HG03139 (cell line): Measurements from ENCODE around the gene SEZ6L.

Experiments used
- ATAC-seq: cut with Tn5 transposase; IDR thresholded peaks from one replicate; pipeline ENCODE4 v1.9.1; 2021; ENCODE audit not compliant: unreplicated experiment

The SEZ6L gene

DNA sequence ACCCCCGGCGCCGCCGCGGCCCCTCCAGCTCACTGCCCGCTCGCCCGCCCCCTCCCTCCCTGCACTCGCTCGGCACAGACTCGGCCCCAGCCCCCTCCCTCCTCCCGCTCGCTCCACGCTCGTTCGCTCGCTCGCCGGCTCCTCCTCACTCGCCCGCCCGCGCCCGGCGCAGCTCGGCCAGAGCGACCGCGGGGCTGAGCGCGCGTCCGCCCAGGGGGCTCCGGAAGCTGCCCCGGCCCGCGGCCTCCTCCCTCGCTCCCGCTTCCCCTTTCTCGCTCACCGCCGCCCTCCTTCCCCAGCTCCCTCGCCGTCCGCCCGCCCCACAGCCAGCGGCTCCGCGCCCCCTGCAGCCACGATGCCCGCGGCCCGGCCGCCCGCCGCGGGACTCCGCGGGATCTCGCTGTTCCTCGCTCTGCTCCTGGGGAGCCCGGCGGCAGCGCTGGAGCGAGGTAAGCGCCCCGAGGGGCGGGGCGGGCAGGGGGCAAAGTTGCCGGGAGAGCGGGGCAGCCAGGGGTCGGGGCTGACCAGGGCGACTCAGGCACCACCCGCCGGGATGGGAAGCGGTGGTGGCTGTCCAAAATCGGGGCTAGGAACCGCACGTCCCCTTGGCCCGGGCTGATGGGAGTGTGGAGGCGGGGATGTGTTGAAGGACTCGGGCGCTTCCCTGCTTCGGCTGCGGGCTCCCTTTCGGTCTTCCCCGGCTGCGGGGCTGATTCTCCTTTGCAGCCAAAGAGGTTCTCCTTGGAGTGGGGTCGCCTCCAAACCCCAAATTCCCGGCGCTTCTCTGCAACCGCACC lies at the start of gene SEZ6L:
TSS of gene SEZ6L (plus strand) at position 148 of the 797 bp plus-strand sequence. CDS start at position 356, 208 bp downstream.
- no peak for ATAC-seq

DNA sequence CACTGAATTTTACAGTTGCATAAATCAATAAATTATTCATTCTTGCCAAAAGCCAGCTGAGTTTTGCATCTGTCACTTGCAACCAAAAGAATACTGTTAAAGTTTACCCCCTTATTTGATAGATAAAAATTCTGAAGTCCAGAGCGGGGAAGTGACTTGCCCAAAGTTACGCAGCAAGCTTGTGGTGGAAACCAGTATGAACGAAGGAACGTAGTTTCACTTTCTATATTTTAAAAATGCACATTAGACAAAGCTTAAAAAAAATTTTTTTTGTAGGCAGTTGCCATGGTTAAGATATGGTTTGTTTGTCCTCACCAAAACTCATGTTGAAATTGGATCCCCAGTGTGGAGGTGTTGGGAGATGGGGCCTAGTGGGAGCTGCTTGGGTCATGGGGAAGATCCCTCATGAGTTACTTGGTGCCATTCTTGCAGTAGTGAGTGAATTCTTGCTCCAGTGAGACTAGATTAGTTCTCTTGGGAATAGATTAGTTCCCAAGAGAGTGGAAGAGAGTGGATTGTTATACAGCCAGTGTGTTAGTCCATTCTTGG lies 46.3 kb upstream of the SEZ6L start:
- no peak for ATAC-seq

DNA sequence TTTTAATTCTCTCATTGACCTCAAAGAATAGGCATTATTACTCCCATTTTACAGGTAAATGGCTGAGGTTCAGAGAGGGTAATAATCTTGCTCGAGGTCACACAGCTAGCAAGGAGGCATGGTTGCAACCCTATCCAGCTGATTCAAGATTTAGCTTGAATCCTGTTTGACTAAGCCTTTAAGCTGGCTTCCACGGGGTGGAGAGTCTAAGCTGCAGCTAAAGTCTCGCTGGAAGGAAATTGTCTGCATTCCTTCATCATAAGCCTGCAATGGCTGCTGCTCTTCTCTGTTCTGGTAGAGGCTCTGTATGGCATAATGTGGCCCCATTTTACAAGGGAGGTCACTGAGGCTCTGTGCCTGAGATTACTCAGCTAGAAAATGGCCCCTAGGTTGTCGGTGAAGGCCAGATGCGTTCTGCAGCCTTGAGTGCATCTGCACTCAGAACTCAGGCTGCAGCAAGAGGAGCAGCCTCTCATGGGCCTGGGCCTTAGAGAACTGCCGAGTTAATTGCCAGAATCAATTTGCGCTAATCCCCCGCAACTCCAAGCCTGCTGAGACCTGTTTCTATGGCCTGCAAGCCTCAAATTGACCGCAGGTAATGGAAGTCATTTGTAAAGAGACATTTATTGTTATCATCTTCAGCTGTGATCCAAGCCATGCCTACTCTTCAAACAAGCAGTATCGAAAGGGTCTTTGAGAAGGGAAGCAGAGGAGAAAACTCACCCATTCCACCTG lies 44.1 kb upstream of the SEZ6L start:
- no peak for ATAC-seq

DNA sequence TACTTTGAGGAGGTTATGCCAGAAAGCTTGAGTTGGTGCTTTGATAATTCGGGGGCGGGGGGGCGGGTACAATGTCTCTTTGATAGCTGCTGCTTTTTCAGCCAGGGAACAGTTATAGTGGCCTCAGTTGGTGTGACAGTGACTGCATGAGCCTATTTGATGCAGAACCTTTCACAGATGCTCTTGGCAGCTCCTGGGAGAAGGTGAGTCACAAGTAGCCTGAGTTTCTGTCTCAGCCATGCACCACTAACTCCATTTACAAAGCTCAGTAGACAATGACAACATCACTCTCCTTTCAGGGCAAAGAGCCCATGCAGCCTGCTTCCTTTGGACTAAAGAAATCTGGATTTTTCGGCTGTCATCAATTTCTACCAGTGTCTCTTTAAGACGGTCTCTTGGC lies 42.1 kb upstream of the SEZ6L start:
- no peak for ATAC-seq

DNA sequence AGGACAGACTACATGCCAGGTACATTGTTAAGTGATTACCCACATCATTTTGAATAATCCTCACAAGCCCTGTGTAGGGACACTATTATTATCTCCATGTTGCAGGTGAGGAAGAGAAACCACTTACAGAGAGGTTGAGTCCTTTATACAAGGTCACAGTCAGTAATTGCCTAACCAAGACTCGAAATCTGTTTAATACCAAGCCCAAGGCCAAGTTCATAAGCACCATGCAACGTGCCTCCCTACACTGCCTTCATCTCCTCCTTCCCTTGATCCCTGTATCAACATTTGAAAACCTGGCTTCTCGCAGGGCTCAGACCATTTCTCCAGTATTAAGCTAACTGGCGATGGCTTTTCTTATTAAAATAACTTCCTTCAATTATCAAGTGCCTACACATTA lies 41.7 kb upstream of the SEZ6L start:
- ATAC-seq, result no peak

DNA sequence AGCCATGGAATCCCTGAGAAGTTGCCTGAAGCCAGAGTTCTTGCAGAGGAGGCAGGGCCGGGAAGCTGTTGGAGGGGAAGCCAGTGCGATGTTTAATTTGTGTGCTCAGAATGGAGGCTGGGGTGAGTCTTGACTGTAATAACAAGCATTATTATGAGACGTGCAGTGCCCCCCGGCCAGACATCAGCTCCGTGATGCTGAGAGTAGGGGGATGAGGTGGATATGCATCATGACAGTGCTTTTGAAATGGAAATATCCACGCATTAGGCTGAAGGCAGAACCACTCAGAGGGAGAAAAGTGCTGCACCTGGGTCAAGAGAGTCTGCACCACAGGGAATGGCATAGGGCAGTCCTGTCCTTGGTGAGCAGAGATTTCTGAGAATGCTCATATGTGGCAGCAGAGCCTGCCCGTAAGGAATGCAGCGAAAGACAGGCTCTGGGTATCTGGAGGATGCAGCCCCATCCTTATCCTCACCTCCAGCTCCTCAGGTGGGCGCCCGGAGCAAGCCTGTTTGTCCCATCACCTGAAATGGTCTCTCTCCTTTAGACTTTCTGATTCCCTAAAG lies 37.6 kb upstream of the SEZ6L start:
- no peak for ATAC-seq

DNA sequence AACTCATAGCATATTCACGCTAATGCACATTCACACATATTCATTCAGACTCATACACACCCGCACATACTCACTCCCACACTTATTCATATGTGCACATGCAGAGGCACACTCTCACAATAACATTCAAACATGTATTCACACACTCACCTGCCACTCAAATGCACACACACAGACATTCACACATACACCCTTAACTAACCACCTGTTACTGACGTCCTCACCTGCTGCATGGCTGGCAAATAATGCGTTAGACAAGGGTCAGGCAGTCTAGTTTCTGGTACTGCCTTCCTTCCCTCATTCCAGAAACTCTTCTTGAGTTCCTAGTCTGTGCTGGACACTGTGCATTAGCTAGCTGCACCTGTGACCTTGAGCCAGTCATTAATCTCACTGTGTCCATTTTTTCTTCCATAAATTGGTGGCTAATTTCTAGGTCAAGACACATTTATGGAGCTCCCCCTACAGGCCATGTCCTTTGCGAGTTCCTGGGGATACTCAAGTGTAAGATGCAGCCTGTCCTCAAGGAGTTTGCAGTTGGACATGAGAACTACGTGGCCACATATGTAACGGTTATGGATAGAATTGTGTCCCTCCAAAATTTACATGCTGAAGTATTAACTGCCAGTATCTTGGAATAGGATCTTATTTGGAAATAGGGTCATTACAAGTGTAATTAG lies 34.5 kb upstream of the SEZ6L start:
- ATAC-seq, result no peak

DNA sequence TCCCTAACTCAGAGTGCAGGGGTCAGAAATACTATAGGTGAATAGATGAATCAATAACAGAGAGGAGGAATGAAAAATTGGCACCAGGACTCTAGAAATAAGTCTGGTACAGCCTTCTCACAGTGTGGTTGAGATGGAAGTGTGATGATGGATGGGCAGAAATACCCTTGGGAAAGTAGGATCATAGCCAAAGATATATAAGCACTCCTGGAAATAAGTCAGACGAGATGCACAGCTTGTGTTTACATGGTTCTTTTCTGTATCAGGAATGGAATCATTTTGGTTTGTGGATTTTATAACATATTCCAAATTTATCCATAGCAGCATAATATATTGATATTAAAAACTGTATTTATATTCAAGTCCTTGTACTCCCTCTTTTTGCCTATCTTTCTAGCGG lies 33.5 kb upstream of the SEZ6L start:
- ATAC-seq, result no peak

DNA sequence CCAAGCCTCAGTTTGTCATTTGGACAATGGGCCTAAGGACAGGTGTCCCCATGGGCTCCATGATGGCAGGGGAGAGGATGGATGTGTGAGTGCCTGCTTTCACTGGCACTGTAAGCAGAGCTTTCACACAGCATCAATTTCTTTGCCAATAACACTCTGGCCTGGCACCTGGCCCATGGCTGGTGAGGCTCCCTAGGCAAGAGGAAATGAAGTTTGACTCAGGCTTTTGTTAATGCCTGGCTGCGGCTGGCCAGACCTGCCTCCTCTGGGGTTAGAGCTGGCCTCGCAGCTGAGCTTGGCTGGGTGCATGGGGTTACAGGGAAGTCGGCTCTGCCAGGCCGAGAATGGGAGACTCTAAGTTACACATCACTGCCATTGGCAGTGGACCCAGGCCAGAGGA lies 30.0 kb upstream of the SEZ6L start:
- no peak for ATAC-seq

DNA sequence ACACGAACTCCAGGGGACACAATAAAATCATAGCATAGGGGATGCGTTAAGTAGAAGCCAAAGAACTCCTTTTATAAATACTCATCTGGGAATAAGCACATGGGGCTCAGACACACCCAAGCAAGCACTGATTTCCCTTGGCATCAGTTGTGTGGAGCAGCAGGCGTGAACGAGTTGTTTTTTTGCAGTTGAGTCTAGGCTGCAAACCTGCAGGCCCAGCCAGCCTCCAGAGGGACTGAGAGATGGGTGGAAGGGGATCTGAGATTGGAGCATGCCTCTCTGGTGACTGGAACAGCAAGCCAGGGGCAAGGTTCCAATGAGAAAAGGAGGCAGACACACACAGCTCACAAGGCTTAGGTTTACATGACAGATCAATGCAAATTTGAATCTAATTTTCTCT lies 27.4 kb upstream of the SEZ6L start:
- no peak for ATAC-seq

DNA sequence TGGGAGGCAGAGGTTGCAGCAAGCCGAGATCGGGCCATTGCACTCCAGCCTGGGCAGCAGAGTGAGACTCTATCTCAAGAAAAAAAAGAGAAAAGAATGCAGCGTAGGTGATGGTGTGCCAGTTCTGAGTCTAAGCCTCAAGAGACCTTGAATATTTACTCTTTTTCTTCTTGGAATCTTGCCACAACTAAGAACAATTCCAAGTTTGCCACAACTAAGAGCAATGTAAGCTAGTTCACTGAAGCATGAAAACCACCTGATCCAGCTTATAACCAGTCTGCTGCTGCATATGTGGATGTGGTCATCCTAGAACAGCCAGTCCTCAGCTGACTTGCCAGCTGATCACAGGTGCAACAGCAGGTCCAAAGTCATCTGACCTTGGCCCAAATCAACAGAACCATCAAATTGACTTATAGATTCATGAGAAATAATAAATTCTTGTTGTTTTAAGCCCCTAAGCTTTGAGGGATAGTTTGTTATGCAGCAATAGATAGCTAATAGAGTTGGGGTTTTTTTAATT lies 25.4 kb upstream of the SEZ6L start:
- ATAC-seq, result no peak

DNA sequence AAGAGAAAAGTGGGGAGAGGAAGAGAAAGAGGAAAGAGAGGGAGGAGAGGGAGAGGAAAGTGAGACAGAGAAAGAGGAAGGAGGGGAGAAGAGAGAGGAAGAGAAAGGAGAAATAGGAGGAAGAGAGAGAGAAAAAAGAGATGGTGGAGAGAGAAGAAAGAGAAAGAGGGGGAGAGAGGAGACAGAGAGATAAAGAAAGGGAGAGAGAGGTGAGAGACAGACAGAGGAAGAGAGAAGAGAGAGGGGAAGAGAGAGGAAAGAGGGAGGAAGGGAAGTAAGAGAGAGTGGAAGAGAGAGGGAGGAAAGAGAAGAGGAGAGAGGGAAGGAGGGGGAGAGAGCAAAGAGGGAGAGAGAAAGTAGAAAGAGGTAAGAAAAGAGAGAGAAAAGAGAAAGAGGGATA lies 9.4 kb upstream of the SEZ6L start:
- no peak for ATAC-seq

DNA sequence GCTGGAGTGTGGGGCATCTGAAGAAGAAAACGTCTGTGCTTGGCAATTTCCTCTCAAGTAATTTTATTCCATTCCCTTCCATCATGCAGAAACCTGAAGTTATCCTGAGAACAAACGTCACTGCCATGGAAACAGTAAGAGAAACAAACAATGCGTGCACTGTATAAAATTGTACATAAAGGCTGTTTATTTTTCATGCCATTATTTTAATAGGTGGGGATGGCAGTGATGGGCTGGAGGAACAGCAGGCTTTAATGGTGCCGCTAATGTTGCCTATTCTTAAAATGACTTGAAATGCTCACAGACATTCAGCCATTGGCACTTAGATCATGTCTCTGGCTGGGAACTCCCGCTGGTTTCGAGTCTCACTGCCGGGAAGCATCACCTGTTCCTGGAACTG lies 7.5 kb upstream of the SEZ6L start:
- ATAC-seq, result no peak

DNA sequence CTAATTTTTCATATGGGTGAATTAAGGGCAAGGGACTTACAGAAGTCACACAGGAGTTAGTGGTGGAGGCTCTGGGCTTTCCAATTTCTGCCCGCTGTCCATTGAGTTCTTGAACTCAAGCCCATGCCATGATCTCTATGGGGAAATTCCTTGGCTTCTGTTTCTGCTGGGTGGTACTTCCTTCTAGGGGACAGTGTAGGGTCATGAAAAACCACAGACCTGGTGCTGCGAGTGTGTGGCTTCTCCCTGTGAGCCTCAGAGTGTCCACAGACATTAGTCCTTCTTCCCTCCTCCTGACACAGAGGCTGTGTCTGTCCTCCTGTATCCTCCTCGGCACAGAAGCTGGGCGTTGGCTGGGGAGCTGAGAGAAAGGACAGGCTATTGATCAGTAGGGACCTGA lies 6.3 kb upstream of the SEZ6L start:
- no peak for ATAC-seq

DNA sequence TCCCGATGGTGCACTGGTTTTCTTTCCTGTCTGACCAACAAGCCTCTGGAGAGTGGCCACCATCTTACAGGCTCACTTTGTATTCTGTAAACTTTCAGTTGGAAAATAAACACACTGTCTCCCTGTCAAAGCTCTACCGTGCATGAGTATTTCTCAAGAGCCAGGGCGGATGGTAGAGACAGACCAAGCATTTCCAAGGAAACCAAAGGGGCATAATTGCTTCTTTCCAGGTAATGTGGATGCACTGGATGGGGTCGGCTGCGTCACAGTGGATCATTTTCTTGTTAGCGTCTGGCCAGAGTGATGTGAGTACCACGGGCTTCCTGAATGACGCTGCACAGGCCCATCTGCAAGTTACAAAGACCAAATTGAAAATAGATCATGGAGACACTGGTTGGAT lies 5.1 kb upstream of the SEZ6L start:
- ATAC-seq, result no peak

DNA sequence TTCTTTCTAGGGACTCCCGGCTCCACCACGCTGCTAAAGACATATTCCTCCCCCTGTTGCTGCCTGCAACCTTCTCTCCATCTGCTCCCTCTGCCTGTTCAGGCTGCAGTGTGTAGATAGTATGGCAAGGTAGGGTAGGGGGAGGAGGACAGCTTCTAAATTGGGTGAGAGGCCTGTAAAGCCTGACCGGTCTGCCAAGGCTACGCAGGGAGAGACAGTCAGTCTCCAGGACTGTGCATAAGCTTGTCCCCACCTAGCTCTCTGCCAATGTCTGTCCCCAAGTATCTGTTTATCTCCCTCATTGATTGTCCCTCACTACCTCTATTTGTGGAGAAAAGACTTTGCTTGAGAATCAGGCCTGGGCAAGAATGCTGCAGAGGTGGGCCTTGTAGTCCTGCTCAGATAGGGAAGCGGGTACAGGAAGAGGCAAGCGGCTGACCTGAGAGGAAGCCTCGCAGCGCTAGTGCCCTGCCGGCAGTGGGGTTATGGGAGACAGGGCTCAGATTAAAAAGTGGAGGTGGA lies 871 bp upstream of the SEZ6L start:
- ATAC-seq, result no peak

DNA sequence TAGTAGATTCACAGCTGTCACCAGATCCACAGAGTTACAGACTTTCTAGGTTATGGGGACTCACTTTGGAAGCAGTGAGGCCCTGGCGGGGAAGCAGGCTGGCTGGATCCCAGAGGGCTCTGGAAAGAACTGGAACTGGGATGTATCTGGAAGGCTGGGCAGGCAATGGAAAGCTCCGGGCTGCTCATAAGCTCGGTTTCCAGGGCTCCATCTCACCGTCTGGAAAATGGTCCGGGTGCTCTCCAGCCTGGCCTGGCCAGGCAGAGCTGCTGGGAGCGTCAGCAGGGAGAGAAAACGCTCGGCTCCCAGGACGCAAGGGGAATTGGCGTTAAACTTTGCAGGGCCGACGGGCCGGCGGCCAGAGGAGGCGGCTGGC lies 335 bp upstream of the SEZ6L start:
- ATAC-seq, result no peak

DNA sequence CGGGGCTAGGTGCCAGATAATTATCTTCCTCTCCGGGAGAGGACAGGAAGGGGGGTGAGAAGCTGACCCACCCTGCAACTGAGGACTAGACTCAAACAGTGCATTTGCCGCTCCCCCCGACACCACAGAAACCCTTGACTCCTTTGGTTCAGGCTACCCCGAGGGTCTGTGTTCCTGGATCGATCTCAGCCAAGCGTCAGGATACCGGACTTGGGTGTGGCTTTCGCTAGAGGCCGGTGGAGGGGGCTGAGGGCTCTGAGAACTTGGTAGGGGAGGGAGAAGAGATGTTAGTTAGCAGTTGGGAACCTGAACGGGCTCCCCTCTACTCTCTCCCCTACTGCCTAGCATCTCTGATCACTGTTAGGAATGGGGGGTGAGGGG lies 840 bp downstream of the SEZ6L start:
- no peak for ATAC-seq

DNA sequence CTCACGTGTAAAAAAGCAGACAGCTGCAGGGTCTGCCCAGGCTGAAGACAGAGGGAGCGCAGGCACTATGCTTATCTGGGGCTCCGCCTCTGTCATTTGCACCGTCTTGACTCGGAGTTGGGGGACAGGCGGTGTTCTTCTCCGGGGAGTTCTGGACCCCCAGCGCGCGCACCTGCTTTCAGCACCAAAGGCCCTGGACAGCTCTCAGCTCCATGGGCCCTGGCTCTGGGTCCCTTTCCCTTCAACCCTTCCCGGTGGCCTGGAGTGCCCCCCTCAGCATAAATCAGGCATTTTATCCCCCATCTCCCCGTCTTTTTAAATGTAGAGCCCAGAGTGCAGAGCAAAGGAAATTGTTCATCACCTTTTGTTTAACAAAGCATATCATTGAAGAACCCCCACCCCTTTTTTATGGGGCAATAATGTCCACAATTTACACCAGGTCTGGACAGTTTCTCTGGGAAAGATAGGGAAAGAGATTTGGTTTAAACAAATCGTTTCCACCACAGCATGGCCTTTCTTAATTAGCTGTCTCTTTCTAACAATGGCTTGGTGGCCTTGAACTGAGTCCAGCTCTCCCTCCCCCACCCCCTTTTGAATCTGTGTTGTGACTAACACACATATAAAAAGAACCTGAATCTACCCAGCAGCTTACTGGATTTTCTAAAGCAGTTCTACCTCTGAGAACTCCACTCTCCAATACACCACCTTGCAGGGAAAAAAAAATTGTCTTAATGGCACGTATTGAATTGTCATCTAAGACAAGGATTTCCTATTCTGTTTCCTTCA lies 1.7 kb downstream of the SEZ6L start:
- ATAC-seq, result no peak

DNA sequence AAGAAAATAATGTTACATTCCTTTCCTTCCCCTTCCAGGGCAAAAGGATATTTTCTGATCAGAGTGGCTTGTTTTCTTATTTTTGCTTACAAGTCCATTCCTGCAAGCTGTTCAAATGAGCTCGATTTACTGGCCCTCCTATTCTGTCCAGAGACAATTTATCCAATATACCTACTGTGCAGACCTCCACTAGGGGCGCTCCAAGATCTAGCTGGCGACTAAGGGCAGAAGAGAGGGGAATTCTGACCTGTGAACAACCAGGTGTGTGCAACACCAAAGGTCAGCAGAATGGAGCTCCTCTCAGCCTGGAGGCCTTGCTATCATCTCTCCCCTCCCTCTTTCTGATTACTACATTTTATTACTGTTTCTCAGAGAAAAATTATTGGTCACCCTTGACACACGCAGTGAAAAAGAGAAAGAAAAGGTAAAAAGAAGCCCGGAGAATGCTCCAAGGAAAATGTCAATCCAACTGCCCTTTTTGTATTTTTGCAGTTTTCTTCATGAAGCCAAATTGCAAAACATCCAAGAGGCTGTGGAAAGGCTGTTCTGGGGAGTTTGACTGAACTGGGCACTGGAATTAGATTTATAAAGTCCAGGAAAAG lies 3.2 kb downstream of the SEZ6L start:
- ATAC-seq, result no peak
